ENCODE results near the gene NEXN. TPM values are rescaled to one million over a fixed set of nuclear protein-coding genes. Genes with fewer than 3 reads are reported as not detected.

The NEXN gene
- total RNA-seq, 4 donors from 2014 or later: 9.5 to 48.4 (median 34.9) TPM

GRCh38 chr1:77984629-77985028, 96.2 kb downstream of the NEXN start:
- no peaks in the 10 kb centered on the region for H3K36me3 ChIP-seq
- H3K4me3 ChIP-seq: no peak overlapping the region
- peaks cover 0 to 4% of the 10 kb centered on the region in 2 donors for H3K4me1 ChIP-seq
- DNase-seq: no peak
- H3K27ac ChIP-seq: no peak overlapping the region
- no peaks in the 10 kb centered on the region for H3K27me3 ChIP-seq
- TF ChIP-seq CTCF (IDR thresholded peaks at IDR 0.05): no peak
- TF ChIP-seq POLR2A (IDR thresholded peaks at IDR 0.05): no peak
- H3K9me3 ChIP-seq: no peaks in the 10 kb centered on the region
- intact Hi-C loops (cut with DNase I; ENCODE audit: low total_unique reads): no loop called here

GRCh38 chr1:77986810-77987209, 98.4 kb downstream of the NEXN start:
- Histone ChIP-seq H3K9me3 (no peaks in the 10 kb centered on the region), H3K36me3 (no peaks in the 10 kb centered on the region), H3K4me3 (no peak overlapping the region), H3K27ac (no peak overlapping the region), H3K27me3 (no peaks in the 10 kb centered on the region), H3K4me1 (peaks cover 0 to 4% of the 10 kb centered on the region in 2 donors)
- no peak for DNase-seq
- intact Hi-C loops (cut with DNase I; ENCODE audit: low total_unique reads): no loop called here
- TF ChIP-seq POLR2A (IDR thresholded peaks at IDR 0.05): no peak
- TF ChIP-seq CTCF (IDR thresholded peaks at IDR 0.05): no peak

- Histone ChIP-seq H3K27ac (no peak overlapping the region), H3K4me1 (peaks cover 0 to 4% of the 10 kb centered on the region in 2 donors), H3K4me3 (no peak overlapping the region), H3K27me3 (no peaks in the 10 kb centered on the region), H3K9me3 (no peaks in the 10 kb centered on the region), H3K36me3 (no peaks in the 10 kb centered on the region)
- TF ChIP-seq POLR2A (IDR thresholded peaks at IDR 0.05): no peak
- no peak for TF ChIP-seq CTCF (IDR thresholded peaks at IDR 0.05)
- DNase-seq: no peak
- intact Hi-C loops (cut with DNase I; ENCODE audit: low total_unique reads): no loop called here
These were observed 99.5 kb downstream of the NEXN start for GRCh38 chr1:77987919-77988318.

GRCh38 chr1:77989744-77990143, 101.3 kb downstream of the NEXN start:
- no peaks in the 10 kb centered on the region for H3K27me3 ChIP-seq
- H3K27ac ChIP-seq: no peak overlapping the region
- H3K4me3 ChIP-seq: no peak overlapping the region
- TF ChIP-seq CTCF (IDR thresholded peaks at IDR 0.05) (no peak), POLR2A (IDR thresholded peaks at IDR 0.05) (no peak)
- DNase-seq: no peak
- H3K9me3 ChIP-seq: no peaks in the 10 kb centered on the region
- intact Hi-C loops (cut with DNase I; ENCODE audit: low total_unique reads): no loop called here
- no peaks in the 10 kb centered on the region for H3K36me3 ChIP-seq
- peaks cover 0 to 4% of the 10 kb centered on the region in 2 donors for H3K4me1 ChIP-seq

GRCh38 chr1:77990629-77991204, 102.3 kb downstream of the NEXN start:
- no peak overlapping the region for H3K4me3 ChIP-seq
- no peak for DNase-seq
- no peaks in the 10 kb centered on the region for H3K9me3 ChIP-seq
- no peaks in the 10 kb centered on the region for H3K36me3 ChIP-seq
- intact Hi-C loops (cut with DNase I; ENCODE audit: low total_unique reads): no loop called here
- H3K27ac ChIP-seq: no peak overlapping the region
- H3K27me3 ChIP-seq: no peaks in the 10 kb centered on the region
- H3K4me1 ChIP-seq: peaks cover 0 to 2% of the 10 kb centered on the region in 2 donors
- no peak for TF ChIP-seq POLR2A (IDR thresholded peaks at IDR 0.05)
- no peak for TF ChIP-seq CTCF (IDR thresholded peaks at IDR 0.05)
